HG03571 (cell line): Measurements from ENCODE around the gene ACSL4.
"Not testable (repeated sequence)": the region's sequence is repeated elsewhere in the genome, so short reads cannot be mapped to it uniquely, and the experiment has no call there.

ENCODE experiments used
- ATAC-seq: cut with Tn5 transposase; IDR thresholded peaks from one replicate; pipeline ENCODE4 v1.9.1; 2021; ENCODE audit not compliant: unreplicated experiment

Gene ACSL4

DNA sequence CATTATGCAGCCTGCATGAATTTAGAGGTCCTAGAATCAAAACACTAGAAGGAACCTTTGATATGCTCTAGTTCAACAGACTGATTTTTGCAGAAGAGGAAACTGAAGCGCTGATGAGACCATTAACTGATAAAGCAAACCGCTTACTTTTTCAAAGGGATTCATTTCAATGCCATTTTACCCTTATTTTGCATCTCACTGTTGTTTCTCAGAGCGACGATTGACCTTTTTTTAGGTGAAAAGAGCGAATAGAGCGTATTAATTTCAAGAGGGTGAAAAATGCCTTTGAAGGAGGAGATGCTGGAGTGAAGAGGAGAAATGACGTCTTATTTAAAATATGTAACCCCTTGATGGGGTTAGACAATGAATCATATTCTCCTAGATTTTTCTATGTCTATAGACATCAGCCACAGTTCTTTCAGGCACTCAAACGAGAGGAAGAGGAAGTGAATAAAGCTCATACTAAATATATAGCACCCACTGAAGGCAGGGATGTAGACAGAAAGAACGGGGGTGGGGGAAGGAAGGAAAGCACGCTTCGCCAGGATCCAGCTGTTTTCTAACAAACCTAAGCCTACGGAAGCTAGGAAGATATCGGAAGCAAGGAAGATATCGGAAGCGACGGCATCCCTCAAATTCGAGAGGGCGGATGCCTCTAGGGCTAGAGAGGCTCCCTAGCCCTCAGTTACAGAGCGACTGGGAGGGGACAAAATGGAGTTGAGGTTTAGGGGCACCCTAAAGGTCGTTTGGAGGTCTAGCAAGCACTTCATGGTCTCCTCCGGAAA is 848 bp downstream of the ACSL4 start:
- ATAC-seq: peak; percentile 13

DNA sequence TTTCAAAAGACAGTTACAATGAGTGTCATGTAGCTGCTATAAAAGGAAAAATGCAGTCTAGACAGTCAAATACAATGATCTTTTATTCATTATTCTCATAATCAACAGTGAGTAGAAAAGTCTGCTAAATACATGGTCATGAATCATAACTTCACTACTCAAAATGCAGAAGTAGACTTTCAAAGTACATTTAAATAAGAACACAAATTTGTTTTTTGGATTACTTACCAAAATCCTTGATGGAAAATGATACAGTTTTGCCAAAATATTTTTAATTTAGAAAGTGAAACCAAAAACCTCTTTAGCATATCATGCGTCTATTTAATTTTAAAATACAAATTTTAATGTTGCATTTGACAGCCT is 4.9 kb downstream of the ACSL4 start:
- no peak for ATAC-seq

GRCh38 chrX:109724971-109725370 is 8.1 kb downstream of the ACSL4 start:
- ATAC-seq: not testable (repeated sequence)

DNA sequence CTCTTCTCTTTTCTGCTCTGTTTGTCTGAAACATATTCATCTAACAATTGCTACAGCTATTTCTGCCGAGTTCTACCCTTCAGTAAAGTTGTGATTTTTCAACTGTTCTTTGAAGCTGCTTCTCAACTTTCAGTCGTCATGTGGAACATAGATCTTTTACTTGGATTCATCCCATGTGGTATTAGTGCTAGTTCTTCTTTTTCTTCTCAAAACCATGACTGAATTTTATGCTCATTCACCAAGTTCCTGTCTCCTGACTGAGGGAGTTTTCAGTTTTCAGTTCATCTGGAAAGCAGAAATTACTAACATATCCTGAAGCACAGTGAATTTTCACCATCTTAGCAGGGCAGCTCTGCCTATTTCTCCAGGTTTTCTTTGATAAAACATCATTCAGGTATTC is 12.1 kb downstream of the ACSL4 start:
- no peak for ATAC-seq

- ATAC-seq: no peak
These were observed 13.8 kb downstream of the ACSL4 start for GRCh38 chrX:109719264-109719663.

DNA sequence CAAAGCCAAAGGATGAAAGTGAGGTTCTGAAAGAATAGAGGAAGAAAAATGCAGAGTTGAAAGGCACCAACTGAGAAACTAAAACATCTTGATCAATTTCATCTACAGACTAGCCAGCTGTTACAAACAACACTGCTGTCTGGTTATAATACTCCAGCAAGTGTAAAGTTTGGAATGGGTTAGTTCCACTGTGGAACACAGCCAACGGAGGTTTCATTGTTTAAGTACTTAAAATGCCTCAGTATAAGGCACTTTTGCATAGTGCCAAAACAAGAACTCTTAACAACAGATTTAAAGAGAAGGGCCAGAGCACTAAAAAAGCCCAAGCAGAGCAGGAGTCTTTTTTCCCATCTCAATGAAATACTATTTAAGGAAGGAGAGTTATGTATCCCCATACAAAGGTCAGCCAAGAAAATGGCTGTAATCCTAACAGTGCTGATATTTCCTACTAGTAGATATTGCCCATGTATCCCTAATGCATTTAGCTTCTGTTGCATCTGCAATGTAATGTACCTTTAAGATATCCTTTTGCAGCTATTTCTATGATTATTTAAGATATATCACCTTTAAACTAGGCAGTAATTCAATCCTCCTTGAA is 16.5 kb downstream of the ACSL4 start:
- no peak for ATAC-seq

- no peak for ATAC-seq
These were observed 18.6 kb downstream of the ACSL4 start for GRCh38 chrX:109714340-109714958.

GRCh38 chrX:109710181-109710580 is 22.9 kb downstream of the ACSL4 start:
- no peak for ATAC-seq

GRCh38 chrX:109709129-109709631 is 23.9 kb downstream of the ACSL4 start:
- peak; percentile 68 for ATAC-seq

GRCh38 chrX:109707720-109708119 is 25.3 kb downstream of the ACSL4 start:
- ATAC-seq: no peak

- ATAC-seq: no peak
These were observed 25.7 kb downstream of the ACSL4 start for GRCh38 chrX:109707319-109707718.

DNA sequence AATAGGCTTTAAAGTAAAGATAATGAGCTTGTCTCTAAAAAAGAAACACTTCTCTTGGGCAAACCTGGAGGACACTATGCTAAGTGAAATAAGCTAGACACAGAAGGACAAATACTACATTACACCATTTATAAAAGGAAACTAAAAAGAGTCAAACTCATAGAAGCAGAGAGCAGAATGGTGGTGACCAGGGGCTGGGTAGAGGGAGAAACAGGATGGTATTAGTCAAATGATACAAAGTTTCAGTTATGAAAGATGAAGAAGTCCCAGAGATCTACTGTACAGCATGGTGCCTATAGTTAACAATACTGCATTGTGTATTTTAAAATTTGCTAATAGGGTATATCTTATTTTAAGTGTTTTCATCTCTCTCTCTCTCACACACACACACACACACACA is 28.5 kb downstream of the ACSL4 start:
- ATAC-seq: peak; percentile 64

- ATAC-seq: no peak
These were observed 35.2 kb downstream of the ACSL4 start for GRCh38 chrX:109697855-109698254.

DNA sequence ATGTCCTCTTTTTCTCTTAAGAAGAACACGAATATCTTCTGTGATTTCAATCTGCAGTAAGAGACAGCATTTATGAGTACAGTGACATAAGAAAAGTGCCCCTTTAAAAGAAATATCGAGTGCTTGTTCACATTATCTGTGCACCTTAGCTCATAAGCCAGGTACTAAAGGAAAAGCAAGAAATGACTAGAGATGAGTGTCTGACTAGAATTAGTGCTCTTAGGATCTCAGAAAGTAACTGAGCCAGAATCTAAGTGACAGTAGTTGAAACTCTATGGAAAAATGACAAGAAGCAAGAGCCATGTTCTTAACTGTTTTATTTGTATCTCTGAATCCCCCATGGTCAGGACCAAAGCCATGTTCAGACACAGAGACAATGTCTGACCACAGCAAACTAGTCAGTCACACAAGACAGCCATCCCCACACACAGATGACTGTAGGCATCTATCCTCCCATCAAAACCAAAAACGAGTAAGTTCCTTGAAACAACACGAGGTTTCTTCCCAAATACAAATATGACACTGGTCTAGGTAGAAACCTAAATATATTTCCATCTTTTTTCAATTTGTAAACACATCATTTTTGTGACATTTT is 36.8 kb downstream of the ACSL4 start:
- no peak for ATAC-seq

- ATAC-seq: no peak
These were observed 37.4 kb downstream of the ACSL4 start for GRCh38 chrX:109695637-109696036.

GRCh38 chrX:109691752-109692151 is 41.3 kb downstream of the ACSL4 start:
- ATAC-seq: no peak

GRCh38 chrX:109691277-109691676 is 41.8 kb downstream of the ACSL4 start:
- ATAC-seq: no peak

DNA sequence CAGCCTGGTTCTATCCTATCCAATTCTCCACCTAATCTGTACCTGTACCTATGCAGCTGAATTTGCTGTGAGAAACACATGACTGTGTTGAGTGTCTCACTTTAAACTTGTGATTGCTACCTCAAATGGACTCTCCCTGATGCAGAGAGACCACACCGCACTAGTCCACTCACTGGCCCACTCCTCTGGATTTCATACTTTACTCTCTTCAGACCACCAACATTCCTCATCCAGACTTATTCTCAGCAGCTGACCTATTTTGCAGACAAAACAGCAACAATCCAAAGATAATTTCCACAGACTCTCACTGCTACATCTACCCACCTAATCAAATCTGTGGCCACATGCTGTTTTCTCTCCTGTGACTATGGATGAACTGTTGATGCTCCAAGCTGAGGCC is 45.2 kb downstream of the ACSL4 start:
- no peak for ATAC-seq

DNA sequence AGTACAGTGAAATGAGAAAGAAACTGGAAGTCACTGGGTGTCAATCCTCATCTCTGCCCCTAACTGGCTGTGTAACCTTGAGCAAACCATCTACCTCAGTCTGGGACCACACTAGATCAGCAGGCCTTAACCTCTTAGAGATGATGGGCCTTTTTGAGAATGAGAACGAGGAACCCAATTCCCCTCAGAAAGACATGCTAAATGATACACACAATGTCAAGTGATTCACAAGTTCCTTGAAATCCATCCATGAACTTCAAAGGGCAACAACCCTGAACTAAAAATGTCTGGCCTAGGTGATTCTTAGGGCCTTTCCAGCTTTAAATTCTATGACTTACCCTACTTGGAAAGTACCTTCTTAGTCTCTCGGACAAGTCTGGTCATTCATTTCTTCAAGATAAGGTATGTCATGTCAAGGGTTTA is 47.4 kb downstream of the ACSL4 start:
- no peak for ATAC-seq

DNA sequence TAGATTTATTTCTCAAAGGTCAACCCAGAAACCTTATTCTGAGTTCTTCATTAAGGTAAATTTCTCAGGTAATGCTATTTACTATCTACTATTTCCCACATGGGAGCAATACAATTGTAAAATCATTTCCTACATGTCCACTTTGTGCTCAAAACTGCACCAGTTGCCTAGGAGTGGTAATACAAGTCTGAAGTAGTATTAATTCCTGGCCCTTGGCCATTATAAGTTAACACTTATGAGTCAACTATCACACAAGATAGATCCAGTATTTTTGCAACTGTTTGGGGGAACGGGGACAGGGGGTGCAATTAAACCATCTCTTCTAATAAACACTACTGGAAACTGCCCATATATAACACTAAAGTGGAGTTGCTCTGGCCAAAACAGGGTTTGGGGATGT is 48.9 kb downstream of the ACSL4 start:
- no peak for ATAC-seq

GRCh38 chrX:109681475-109682081 is 51.5 kb downstream of the ACSL4 start:
- ATAC-seq: no peak
